ENCODE results near the gene DNAH5. TPM values are rescaled to one million over a fixed set of nuclear protein-coding genes. Genes with fewer than 3 reads are reported as not detected.

The DNAH5 gene
- total RNA-seq, 3 donors from 2014 or later (not counting 1 experiment from before 2014, with no cell fraction given), result not detected

- no peak for TF ChIP-seq CTCF (IDR thresholded peaks at IDR 0.05)
- Mint-ChIP-seq H3K36me3 (no peaks in the 10 kb centered on the region), H3K4me1 (no peaks in the 10 kb centered on the region), H3K9me3 (peaks cover 10 to 12% of the 10 kb centered on the region in 2 donors), H3K27me3 (ENCODE audit: low read depth in 2 of 2) (no peaks in the 10 kb centered on the region), H3K27ac (no peak overlapping the region), H3K4me3 (no peak overlapping the region)
- Histone ChIP-seq H3K27ac (ENCODE audit: low read length) (no peak overlapping the region), H3K9me3 (ENCODE audit: control insufficient read depth, insufficient read depth, low read length) (peaks cover 4% of the 10 kb centered on the region), H3K27me3 (ENCODE audit: control insufficient read depth, insufficient read depth, low read length) (no peaks in the 10 kb centered on the region), H3K36me3 (ENCODE audit: control insufficient read depth, insufficient read depth, low read length) (no peaks in the 10 kb centered on the region), H3K4me1 (ENCODE audit: control insufficient read depth, insufficient read depth, low read length) (no peaks in the 10 kb centered on the region), H3K4me3 (ENCODE audit: low read length) (no peak overlapping the region)
- ATAC-seq, result no peak
- DNase-seq, result no peak
- 85% methylated on average over 3 of the region's 6 CpGs for WGBS (ENCODE audit: insufficient coverage)
- intact Hi-C loops (cut with micrococcal nuclease), result no loop called here
These were observed 243.9 kb downstream of the DNAH5 start for GRCh38 chr5:13700626-13701025.

- WGBS (ENCODE audit: insufficient coverage), result 73% methylated on average over 3 of the region's 3 CpGs
- Mint-ChIP-seq H3K36me3 (no peaks in the 10 kb centered on the region), H3K4me1 (no peaks in the 10 kb centered on the region), H3K27me3 (ENCODE audit: low read depth in 2 of 2) (no peaks in the 10 kb centered on the region), H3K4me3 (no peak overlapping the region), H3K9me3 (peaks cover 10% of the 10 kb centered on the region in 2 donors), H3K27ac (no peak overlapping the region)
- ATAC-seq (no peak), DNase-seq (no peak)
- Histone ChIP-seq H3K4me3 (ENCODE audit: low read length) (no peak overlapping the region), H3K36me3 (ENCODE audit: control insufficient read depth, insufficient read depth, low read length) (no peaks in the 10 kb centered on the region), H3K27me3 (ENCODE audit: control insufficient read depth, insufficient read depth, low read length) (no peaks in the 10 kb centered on the region), H3K4me1 (ENCODE audit: control insufficient read depth, insufficient read depth, low read length) (no peaks in the 10 kb centered on the region), H3K27ac (ENCODE audit: low read length) (no peak overlapping the region), H3K9me3 (ENCODE audit: control insufficient read depth, insufficient read depth, low read length) (peaks cover 4% of the 10 kb centered on the region)
- no peak for TF ChIP-seq CTCF (IDR thresholded peaks at IDR 0.05)
- intact Hi-C loops (cut with micrococcal nuclease), result no loop called here
These were observed 245.6 kb downstream of the DNAH5 start for GRCh38 chr5:13698885-13699284.

- ATAC-seq, result no peak
- intact Hi-C loops (cut with micrococcal nuclease), result no loop called here
- no peak for DNase-seq
These were observed 249.3 kb downstream of the DNAH5 start for GRCh38 chr5:13695076-13695712.

More at GRCh38 chr5:13695076-13695712, 249.3 kb downstream of the DNAH5 start:
- peaks cover 10% of the 10 kb centered on the region for H3K9me3 ChIP-seq (ENCODE audit: control insufficient read depth, insufficient read depth, low read length)
- H3K4me1 Mint-ChIP-seq, result no peaks in the 10 kb centered on the region
- H3K27me3 Mint-ChIP-seq (ENCODE audit: low read depth in 2 of 2), result no peaks in the 10 kb centered on the region
- no peaks in the 10 kb centered on the region for H3K36me3 ChIP-seq (ENCODE audit: control insufficient read depth, insufficient read depth, low read length)
- no peak overlapping the region for H3K4me3 Mint-ChIP-seq
- no peak overlapping the region for H3K27ac Mint-ChIP-seq
- no peak overlapping the region for H3K4me3 ChIP-seq (ENCODE audit: low read length)
- WGBS (ENCODE audit: insufficient coverage), result 69% methylated on average over 8 of the region's 9 CpGs
- H3K36me3 Mint-ChIP-seq, result no peaks in the 10 kb centered on the region
- H3K4me1 ChIP-seq (ENCODE audit: control insufficient read depth, insufficient read depth, low read length), result no peaks in the 10 kb centered on the region
- no peak for TF ChIP-seq CTCF (IDR thresholded peaks at IDR 0.05)
- no peaks in the 10 kb centered on the region for H3K27me3 ChIP-seq (ENCODE audit: control insufficient read depth, insufficient read depth, low read length)
- H3K27ac ChIP-seq (ENCODE audit: low read length), result no peak overlapping the region
- H3K9me3 Mint-ChIP-seq, result peaks cover 11 to 13% of the 10 kb centered on the region in 2 donors

All from natural killer cell (primary cell).